Epithelial cell of proximal tubule (primary cell): ENCODE results near the gene ZNF385A. TPM values are rescaled to one million over a fixed set of nuclear protein-coding genes. Genes with fewer than 3 reads are reported as not detected.

Experiments used
- DNase-seq: peaks from one replicate; pipeline ENCODE4 v3.0.0-alpha.2; 2011; ENCODE audit warnings: low read depth
- H3K4me3 ChIP-seq: 2 replicates; pipeline ENCODE4 v1.5.1; 2011; ENCODE audit warnings: low read depth, mild to moderate bottlenecking, low read length
- CTCF ChIP-seq: conservative IDR thresholded peaks from 2 replicates; pipeline ENCODE4 v1.5.1; 2012; ENCODE audit warnings: low read depth, mild to moderate bottlenecking, low read length
- total RNA-seq: library from RNA; depleted of rRNA; stranded (reverse); fragments of >200 nt; gene quantifications from 2 replicates; pipeline ENCODE4 v1.2.3, GENCODE V29; 2015

The ZNF385A gene
- total RNA-seq, 1 donor from 2014 or later, result 3.9 TPM

- H3K4me3 ChIP-seq, result no peak overlapping the region
- TF ChIP-seq CTCF, result no peak
- DNase-seq, result no peak
These were observed 10.6 kb downstream of the ZNF385A start for GRCh38 chr12:54373649-54374561.

- H3K4me3 ChIP-seq, result no peak overlapping the region
- no peak for TF ChIP-seq CTCF
- no peak for DNase-seq
These were observed 12.3 kb downstream of the ZNF385A start for GRCh38 chr12:54372113-54372806.

- H3K4me3 ChIP-seq, result no peak overlapping the region
- no peak for DNase-seq
- TF ChIP-seq CTCF, result no peak
These were observed 13.0 kb downstream of the ZNF385A start for GRCh38 chr12:54371328-54372112.

GRCh38 chr12:54370171-54370730, 14.3 kb downstream of the ZNF385A start:
- no peak for DNase-seq
- H3K4me3 ChIP-seq, result peak overlapping the region; percentile 48
- peak; percentile 74 for TF ChIP-seq CTCF

GRCh38 chr12:54369597-54370131, 14.9 kb downstream of the ZNF385A start:
- TF ChIP-seq CTCF, result no peak
- H3K4me3 ChIP-seq, result peak overlapping the region; percentile 48
- no peak for DNase-seq
